Lower leg skin (tissue), 3 donors: ENCODE data around the gene ATG5.

Experiments
- CTCF ChIP-seq, 3 donors: fragments of 450-650 bp; IDR thresholded peaks; one replicate each; pipeline ENCODE4 v1.5.1; 2016; ENCODE audit warnings: antibody characterized with exemption in 3 of 3, mild to moderate bottlenecking in 3 of 3, moderate library complexity in 2 of 3
- POLR2A ChIP-seq, 2 donors: fragments of 450-650 bp; IDR thresholded peaks; one replicate each; pipeline ENCODE4 v1.6.1; 2016 to 2017; ENCODE audit warnings: antibody characterized with exemption in 2 of 2, mild to moderate bottlenecking in 1 of 2, moderate library complexity in 1 of 2

GRCh38 chr6:106186172-106186571 lies 139.4 kb downstream of the ATG5 start:
- TF ChIP-seq CTCF (IDR thresholded peaks at IDR 0.05), result no peak
- no peak for TF ChIP-seq POLR2A (IDR thresholded peaks at IDR 0.05)
